A549 treated with AZD2906 at 1 μM for 4 hours (cell line): ENCODE results near the gene ARAF. TPM values are rescaled to one million over a fixed set of nuclear protein-coding genes. Genes with fewer than 3 reads are reported as not detected.

Source experiments
- total RNA-seq: library from RNA; stranded (reverse); fragments of 200-300 nt; extraction: Qiagen RNA extraction; gene quantifications from 5 replicates; pipeline ENCODE4 v1.2.3, GENCODE V29; 2022

The ARAF gene
- 43.1 to 58.2 TPM (median 55.0 TPM) in 5 replicates for total RNA-seq

DNA sequence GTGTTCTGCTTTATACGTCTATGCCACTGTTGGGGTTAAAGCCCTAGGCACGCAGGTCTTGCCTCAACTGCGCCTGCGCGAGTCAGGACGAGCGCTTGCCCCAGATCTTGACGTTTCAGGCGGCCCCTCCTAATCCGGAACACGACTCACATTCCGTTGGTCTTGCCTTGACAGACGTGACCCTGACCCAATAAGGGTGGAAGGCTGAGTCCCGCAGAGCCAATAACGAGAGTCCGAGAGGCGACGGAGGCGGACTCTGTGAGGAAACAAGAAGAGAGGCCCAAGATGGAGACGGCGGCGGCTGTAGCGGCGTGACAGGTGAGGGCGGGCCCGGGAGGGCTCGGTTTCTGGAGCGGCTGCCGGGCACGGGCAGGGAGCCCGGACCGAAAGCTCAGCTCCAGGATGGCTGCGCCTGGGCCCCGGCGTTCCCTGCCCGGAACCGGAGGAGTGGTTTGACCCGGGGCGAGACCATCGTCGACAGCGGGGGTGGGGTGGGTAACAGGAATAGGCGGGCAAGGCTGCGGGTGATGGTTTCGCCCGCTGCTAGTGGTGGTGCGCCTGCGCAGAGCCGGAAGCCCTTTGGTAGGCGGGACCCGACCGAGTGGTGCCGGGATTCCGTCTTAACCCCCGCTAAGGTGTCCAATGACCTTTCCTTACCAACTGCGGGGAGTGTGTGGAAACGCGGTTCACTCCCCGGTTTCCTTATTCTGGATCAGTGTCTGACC, at the start of gene ARAF:
Gene ARAF (plus strand): TSS at position 272 of the 725 bp plus-strand sequence. CDS start 1,763 bp downstream, outside the sequence.

GRCh38 chrX:47581731-47582647, 21.0 kb downstream of the ARAF start, which contains the start of gene TIMP1:
Gene TIMP1 (plus strand): TSS chrX:47582436. CDS start chrX:47583416, 980 bp downstream.

GRCh38 chrX:47619486-47620302, 58.7 kb downstream of the ARAF start, which contains the start of gene SYN1:
Gene SYN1 (minus strand): TSS chrX:47619857. CDS start chrX:47619728, 129 bp downstream.

Other genes with a start within 250 kb of the ARAF start
- gene ZNF157, start 190.6 kb upstream of the ARAF start, total RNA-seq, result 0.03 to 0.04 TPM in 2 of 5 replicates, not detected in the others
- 3.5 to 4.6 TPM (median 3.7 TPM) in 5 replicates for gene ZNF41, start 78.0 kb upstream of the ARAF start, total RNA-seq
- 247 to 279 TPM (median 269 TPM) in 5 replicates for gene TIMP1, start 21.2 kb downstream of the ARAF start, total RNA-seq
- gene SYN1, start 58.7 kb downstream of the ARAF start, total RNA-seq, result 0.22 to 0.46 TPM (median 0.29 TPM) in 5 replicates
- 0.24 to 0.71 TPM (median 0.53 TPM) in 5 replicates for gene CFP, start 68.7 kb downstream of the ARAF start, total RNA-seq
- 33.7 to 38.8 TPM (median 36.3 TPM) in 5 replicates for gene ELK1, start 89.4 kb downstream of the ARAF start, total RNA-seq
- gene UXT, start 98.0 kb downstream of the ARAF start, total RNA-seq, result 150 to 189 TPM (median 178 TPM) in 5 replicates